Measurements from ENCODE around the gene LIN54.

DNA sequence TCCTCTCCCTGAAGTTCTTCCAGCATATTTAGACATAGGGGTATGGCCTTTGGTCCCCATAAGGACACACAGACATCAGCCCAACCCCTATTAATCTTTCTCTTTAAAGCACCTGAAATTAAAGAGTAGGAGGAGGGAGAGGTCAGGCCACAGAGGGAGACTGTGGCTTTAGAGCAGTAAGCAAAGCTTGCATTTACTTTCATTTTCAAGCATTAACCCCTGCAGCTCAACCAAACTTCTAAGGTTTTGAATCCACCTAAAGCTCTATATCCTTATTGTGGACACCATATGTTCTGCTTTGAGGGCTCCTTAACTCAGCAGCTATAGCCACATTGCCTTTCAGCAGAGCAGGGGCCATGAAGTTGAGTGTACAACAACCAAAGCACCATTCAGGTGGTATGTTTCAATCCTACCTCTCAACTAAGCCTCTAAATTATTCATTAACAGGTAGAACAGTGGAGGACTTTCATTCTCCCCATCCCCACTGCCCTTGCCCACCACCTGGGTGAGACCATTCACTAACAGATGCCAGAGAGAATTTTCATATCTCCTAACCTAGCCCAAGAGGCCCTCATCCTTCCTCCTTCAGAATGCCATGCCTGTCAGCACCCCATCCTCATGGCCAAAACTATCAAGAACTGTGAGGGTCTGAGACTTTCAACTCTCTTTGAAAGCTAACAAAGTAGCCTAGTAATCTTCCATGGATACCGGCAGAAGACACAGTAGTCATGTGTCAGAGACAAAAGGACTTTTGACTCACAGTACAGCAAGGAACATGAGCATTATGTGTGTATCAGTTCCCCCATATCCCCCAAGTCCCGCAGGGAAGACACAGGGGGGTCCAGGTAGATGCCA lies 20.8 kb downstream of the LIN54 start:
- TF ChIP-seq, protein P1, sequence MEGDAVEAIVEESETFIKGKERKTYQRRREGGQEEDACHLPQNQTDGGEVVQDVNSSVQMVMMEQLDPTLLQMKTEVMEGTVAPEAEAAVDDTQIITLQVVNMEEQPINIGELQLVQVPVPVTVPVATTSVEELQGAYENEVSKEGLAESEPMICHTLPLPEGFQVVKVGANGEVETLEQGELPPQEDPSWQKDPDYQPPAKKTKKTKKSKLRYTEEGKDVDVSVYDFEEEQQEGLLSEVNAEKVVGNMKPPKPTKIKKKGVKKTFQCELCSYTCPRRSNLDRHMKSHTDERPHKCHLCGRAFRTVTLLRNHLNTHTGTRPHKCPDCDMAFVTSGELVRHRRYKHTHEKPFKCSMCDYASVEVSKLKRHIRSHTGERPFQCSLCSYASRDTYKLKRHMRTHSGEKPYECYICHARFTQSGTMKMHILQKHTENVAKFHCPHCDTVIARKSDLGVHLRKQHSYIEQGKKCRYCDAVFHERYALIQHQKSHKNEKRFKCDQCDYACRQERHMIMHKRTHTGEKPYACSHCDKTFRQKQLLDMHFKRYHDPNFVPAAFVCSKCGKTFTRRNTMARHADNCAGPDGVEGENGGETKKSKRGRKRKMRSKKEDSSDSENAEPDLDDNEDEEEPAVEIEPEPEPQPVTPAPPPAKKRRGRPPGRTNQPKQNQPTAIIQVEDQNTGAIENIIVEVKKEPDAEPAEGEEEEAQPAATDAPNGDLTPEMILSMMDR (IDR thresholded peaks at IDR 0.05), result no peak
- TF ChIP-seq, protein P2, sequence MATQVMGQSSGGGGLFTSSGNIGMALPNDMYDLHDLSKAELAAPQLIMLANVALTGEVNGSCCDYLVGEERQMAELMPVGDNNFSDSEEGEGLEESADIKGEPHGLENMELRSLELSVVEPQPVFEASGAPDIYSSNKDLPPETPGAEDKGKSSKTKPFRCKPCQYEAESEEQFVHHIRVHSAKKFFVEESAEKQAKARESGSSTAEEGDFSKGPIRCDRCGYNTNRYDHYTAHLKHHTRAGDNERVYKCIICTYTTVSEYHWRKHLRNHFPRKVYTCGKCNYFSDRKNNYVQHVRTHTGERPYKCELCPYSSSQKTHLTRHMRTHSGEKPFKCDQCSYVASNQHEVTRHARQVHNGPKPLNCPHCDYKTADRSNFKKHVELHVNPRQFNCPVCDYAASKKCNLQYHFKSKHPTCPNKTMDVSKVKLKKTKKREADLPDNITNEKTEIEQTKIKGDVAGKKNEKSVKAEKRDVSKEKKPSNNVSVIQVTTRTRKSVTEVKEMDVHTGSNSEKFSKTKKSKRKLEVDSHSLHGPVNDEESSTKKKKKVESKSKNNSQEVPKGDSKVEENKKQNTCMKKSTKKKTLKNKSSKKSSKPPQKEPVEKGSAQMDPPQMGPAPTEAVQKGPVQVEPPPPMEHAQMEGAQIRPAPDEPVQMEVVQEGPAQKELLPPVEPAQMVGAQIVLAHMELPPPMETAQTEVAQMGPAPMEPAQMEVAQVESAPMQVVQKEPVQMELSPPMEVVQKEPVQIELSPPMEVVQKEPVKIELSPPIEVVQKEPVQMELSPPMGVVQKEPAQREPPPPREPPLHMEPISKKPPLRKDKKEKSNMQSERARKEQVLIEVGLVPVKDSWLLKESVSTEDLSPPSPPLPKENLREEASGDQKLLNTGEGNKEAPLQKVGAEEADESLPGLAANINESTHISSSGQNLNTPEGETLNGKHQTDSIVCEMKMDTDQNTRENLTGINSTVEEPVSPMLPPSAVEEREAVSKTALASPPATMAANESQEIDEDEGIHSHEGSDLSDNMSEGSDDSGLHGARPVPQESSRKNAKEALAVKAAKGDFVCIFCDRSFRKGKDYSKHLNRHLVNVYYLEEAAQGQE (IDR thresholded peaks at IDR 0.05; ENCODE audit: insufficient read depth in 1 of 2, low read depth in 2 of 2, low read length in 1 of 2), result no peak
